ENCODE data around the gene SUN5.
A peak's percentile ranks its signal among the peaks of the same experiment; 100 is the strongest.

Gene SUN5

GRCh38 chr20:32991383-32991782, 12.8 kb downstream of the SUN5 start:
- no peak for DNase-seq

GRCh38 chr20:32990426-32990825, 13.8 kb downstream of the SUN5 start:
- DNase-seq = no peak

- DNase-seq = no peak
Observed at GRCh38 chr20:32989507-32990283, 14.5 kb downstream of the SUN5 start.

GRCh38 chr20:32988008-32988407, 16.2 kb downstream of the SUN5 start:
- no peak for DNase-seq

GRCh38 chr20:32987044-32987825, 17.0 kb downstream of the SUN5 start:
- no peak for DNase-seq

- DNase-seq = no peak
Observed at GRCh38 chr20:32986331-32986966, 17.8 kb downstream of the SUN5 start.

- DNase-seq = no peak
Observed at GRCh38 chr20:32985596-32985995, 18.6 kb downstream of the SUN5 start.

GRCh38 chr20:32984631-32985354, 19.4 kb downstream of the SUN5 start:
- DNase-seq = no peak

GRCh38 chr20:32984196-32984595, 20.0 kb downstream of the SUN5 start:
- no peak for DNase-seq

GRCh38 chr20:32983459-32984112, 20.6 kb downstream of the SUN5 start:
- DNase-seq = no peak

- no peak for DNase-seq
Observed at GRCh38 chr20:32982617-32983458, 21.4 kb downstream of the SUN5 start.

GRCh38 chr20:32980990-32981389, 23.2 kb downstream of the SUN5 start:
- no peak for DNase-seq

- DNase-seq = no peak
Observed at GRCh38 chr20:32980131-32980941, 23.9 kb downstream of the SUN5 start.

- DNase-seq = peak; percentile 8
Observed at GRCh38 chr20:32979201-32979998, 24.8 kb downstream of the SUN5 start.

GRCh38 chr20:32978009-32978335, 26.3 kb downstream of the SUN5 start:
- DNase-seq = no peak

- peak; percentile 20 for DNase-seq
Observed at GRCh38 chr20:32977281-32978008, 26.8 kb downstream of the SUN5 start.

- no peak for DNase-seq
Observed at GRCh38 chr20:32976746-32977145, 27.5 kb downstream of the SUN5 start.

- DNase-seq = peak; percentile 8
Observed at GRCh38 chr20:32975698-32976674, 28.2 kb downstream of the SUN5 start.

Data from activated T-cell treated with anti-CD3 and anti-CD28 coated beads, Interleukin-2, amount 50 U/mL, for 1 hour (primary cell).